HK-2 (cell line): ENCODE results near the gene RABAC1.
A peak's percentile ranks its signal among the peaks of the same experiment; 100 is the strongest.
"Not testable (repeated sequence)": the region's sequence is repeated elsewhere in the genome, so short reads cannot be mapped to it uniquely, and the experiment has no call there.

Experiments used
- DNase-seq: peaks from one replicate; pipeline ENCODE4 v3.0.0-alpha.2; 2018; ENCODE audit not compliant: unreplicated experiment

Gene RABAC1, protein sequence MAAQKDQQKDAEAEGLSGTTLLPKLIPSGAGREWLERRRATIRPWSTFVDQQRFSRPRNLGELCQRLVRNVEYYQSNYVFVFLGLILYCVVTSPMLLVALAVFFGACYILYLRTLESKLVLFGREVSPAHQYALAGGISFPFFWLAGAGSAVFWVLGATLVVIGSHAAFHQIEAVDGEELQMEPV

GRCh38 chr19:41959056-41960053, at the start of gene RABAC1:
Gene RABAC1, minus strand, starts transcription at chr19:41959321. Its CDS starts 29 bp downstream, at chr19:41959292.
- peak; percentile 88 for DNase-seq

GRCh38 chr19:42006569-42006968, 47.4 kb upstream of the RABAC1 start:
- DNase-seq = no peak

- no peak for DNase-seq
Measured at GRCh38 chr19:42005504-42005903, 46.4 kb upstream of the RABAC1 start.

- DNase-seq = no peak
Measured at GRCh38 chr19:42003506-42004294, 44.6 kb upstream of the RABAC1 start.

- no peak for DNase-seq
Measured at GRCh38 chr19:41999878-42000208, 40.7 kb upstream of the RABAC1 start.

- DNase-seq = no peak
Measured at GRCh38 chr19:41999071-41999877, 40.2 kb upstream of the RABAC1 start.

- DNase-seq = no peak
Measured at GRCh38 chr19:41998246-41999020, 39.3 kb upstream of the RABAC1 start.

DNA sequence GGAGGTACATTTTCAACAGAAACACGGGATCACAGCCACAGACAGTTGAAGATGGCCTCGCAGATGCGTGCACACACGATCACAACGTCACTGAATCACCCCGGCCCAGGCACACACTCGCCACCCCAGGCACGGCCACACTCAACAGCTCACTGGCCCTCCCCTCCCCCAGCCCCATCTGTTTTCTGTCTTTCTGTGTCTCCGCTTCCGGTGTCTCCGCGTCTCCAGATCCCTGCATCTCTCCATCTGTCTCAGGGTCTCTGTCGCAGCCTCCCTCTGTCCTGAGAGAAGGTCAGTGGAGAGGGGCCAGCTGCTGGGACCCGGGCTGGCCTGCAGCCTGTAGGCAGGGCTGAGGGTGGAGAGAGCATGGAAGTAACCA, 38.7 kb upstream of the RABAC1 start:
- DNase-seq = no peak

DNA sequence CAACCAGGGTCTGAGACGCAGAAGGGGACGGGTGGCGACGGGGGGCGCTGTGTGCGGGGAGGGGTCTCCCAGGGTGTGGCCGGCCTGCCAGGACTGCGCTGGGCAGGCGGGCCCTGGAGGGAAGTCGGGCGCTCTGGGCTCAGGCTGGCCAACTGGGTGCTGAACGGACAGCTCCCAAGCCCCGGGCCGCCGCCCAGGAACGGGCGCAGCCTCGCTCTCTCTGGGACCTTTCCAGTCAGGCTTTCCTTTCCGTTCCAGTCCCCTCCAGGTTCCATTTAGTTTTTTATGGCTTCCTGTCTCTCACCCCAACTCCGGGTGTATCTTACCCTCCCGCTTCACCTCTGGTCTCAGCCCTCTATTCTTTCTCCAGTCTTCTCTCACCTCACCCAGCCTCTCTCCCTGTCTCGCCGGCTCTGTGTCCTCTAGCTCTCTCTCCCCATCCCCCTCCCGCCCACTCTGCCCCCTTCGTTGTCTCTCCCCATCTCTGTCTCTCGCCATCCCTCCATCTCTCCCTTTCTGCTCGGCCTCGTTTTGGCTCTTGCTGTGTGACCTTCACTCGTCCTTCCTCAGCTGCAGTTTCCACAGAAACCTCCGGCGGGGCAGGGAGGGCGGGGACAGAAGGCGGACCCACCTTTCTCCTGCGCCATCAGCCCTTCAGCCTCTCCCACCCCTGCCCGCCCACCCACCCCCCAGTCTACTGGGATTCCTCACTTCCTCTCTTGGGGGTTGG, 38.2 kb upstream of the RABAC1 start:
- peak; percentile 40 for DNase-seq

- DNase-seq = no peak
Measured at GRCh38 chr19:41995959-41996797, 37.1 kb upstream of the RABAC1 start.

GRCh38 chr19:41994994-41995958, 36.2 kb upstream of the RABAC1 start:
- no peak for DNase-seq

DNA sequence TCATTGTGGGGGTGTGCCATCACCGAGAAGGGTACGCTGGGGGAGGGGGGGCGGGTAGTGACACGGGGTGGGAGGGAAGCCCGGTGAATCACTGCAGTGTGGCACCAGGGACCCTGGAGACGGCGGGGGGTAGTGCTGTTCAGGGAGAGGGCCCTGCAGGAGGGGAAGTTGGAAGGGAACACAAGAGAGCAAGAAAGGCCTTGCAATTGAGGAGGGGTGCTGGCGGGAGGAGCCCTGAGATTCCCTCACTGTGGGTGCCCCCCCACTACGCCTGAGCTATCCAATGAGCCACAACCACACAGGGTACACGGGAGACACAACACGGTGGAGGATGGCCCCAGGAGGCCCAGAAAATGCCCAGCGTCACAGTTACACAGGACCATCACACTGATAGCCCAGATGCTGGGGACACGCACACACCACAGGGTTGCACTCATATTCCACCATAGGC, 35.4 kb upstream of the RABAC1 start:
- DNase-seq = no peak

- DNase-seq = peak; percentile 71
Measured at GRCh38 chr19:41993612-41994483, 34.7 kb upstream of the RABAC1 start, which contains the start of gene ATP1A3. Gene ATP1A3, minus strand, starts transcription at chr19:41994230. Its CDS starts 154 bp downstream, at chr19:41994076.

GRCh38 chr19:41991925-41992569, 32.9 kb upstream of the RABAC1 start:
- not testable (repeated sequence) for DNase-seq

- DNase-seq = no peak
Measured at GRCh38 chr19:41991025-41991424, 31.9 kb upstream of the RABAC1 start.

- DNase-seq = no peak
Measured at GRCh38 chr19:41990615-41991014, 31.5 kb upstream of the RABAC1 start.
